Erythroblast (primary cell): Measurements from ENCODE around the gene TPRKB.

Experiments used
- GATA1 ChIP-seq: IDR thresholded peaks from 2 replicates; pipeline ENCODE4 v1.6.1; 2011; ENCODE audit warnings: low read depth, mild to moderate bottlenecking, control low read depth, low read length, moderate library complexity
- POLR2A ChIP-seq: IDR thresholded peaks from 2 replicates; pipeline ENCODE4 v1.6.1; 2011; ENCODE audit warnings: mild to moderate bottlenecking, low read length

- TF ChIP-seq POLR2A (no peak), GATA1 (no peak)
These were observed 35.7 kb upstream of the TPRKB start for GRCh38 chr2:73772819-73773218.
